SJCRH30 (cell line): ENCODE data around the gene PCSK9. TPM values are rescaled to one million over a fixed set of nuclear protein-coding genes. Genes with fewer than 3 reads are reported as not detected.
A peak's percentile ranks its signal among the peaks of the same experiment; 100 is the strongest.

ENCODE experiments used
- DNase-seq, 2 experiments: peaks; one replicate each; pipeline ENCODE4 v3.0.0-alpha.2; 2015 to 2020
- H3K27ac ChIP-seq: fragments of 250-450 bp; sonication (Bioruptor Pico); 2 replicates; pipeline ENCODE4 v1.5.1; 2020; ENCODE audit warnings: mild to moderate bottlenecking, moderate library complexity
- H3K27me3 ChIP-seq: fragments of 250-450 bp; sonication (Bioruptor Pico); 2 replicates; pipeline ENCODE4 v1.5.1; 2020; ENCODE audit warnings: mild to moderate bottlenecking, moderate library complexity
- H3K36me3 ChIP-seq: fragments of 250-450 bp; sonication (Bioruptor Pico); 2 replicates; pipeline ENCODE4 v1.5.1; 2020; ENCODE audit warnings: mild to moderate bottlenecking, moderate library complexity
- H3K4me1 ChIP-seq: fragments of 250-450 bp; sonication (Bioruptor Pico); 2 replicates; pipeline ENCODE4 v1.5.1; 2020; ENCODE audit warnings: mild to moderate bottlenecking, moderate library complexity
- H3K4me3 ChIP-seq: fragments of 250-450 bp; sonication (Bioruptor Pico); 2 replicates; pipeline ENCODE4 v1.5.1; 2020; ENCODE audit warnings: mild to moderate bottlenecking, moderate library complexity
- H3K9me3 ChIP-seq: fragments of 250-450 bp; sonication (Bioruptor Pico); replicated peaks from 2 replicates; pipeline ENCODE4 v1.5.1; 2020; ENCODE audit warnings: mild to moderate bottlenecking, moderate library complexity
- total RNA-seq: library from RNA; depleted of rRNA; stranded (reverse); fragments of >200 nt; shearing (Covaris generic); gene quantifications from 2 replicates; pipeline ENCODE4 v1.2.3, GENCODE V29; 2014

The PCSK9 gene
- total RNA-seq, 1 experiment from 2014 or later = 0.22 TPM

DNA sequence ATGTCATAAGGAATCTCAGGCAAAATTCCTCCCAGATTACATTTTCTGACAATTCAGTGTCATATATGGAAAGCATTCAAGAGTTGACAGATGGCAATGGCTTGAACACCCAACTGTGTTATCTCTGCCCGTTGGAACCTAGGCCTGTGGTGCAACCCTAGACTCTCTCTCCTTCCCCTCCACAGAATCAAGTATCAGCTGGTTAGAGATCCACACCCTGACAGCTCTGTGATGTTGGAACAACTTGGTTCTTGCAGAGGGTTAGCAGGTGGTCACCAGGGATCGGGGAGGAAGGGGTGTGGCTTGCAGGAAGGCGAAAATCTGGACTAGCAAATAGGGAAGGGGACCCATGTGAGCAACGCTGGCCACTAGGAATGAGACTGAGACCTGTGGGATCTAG is 26.3 kb downstream of the PCSK9 start:
- Histone ChIP-seq H3K27ac (no peak overlapping the region), H3K4me1 (peaks cover 25% of the 10 kb centered on the region)

GRCh38 chr1:55067022-55067778 is 27.9 kb downstream of the PCSK9 start:
- no peaks in the 10 kb centered on the region for H3K27me3 ChIP-seq
- peaks cover 45% of the 10 kb centered on the region for H3K36me3 ChIP-seq
- no peak overlapping the region for H3K4me3 ChIP-seq
- H3K9me3 ChIP-seq = no peaks in the 10 kb centered on the region
- peaks cover 25% of the 10 kb centered on the region for H3K4me1 ChIP-seq
- no peak for DNase-seq
- H3K27ac ChIP-seq = no peak overlapping the region

More for the DNA sequence above, 26.3 kb downstream of the PCSK9 start:
- DNase-seq = no peak
- H3K36me3 ChIP-seq = peaks cover 29% of the 10 kb centered on the region
- H3K9me3 ChIP-seq = no peaks in the 10 kb centered on the region
- no peak overlapping the region for H3K4me3 ChIP-seq
- no peaks in the 10 kb centered on the region for H3K27me3 ChIP-seq

- no peak for DNase-seq
- Histone ChIP-seq H3K4me3 (no peak overlapping the region), H3K9me3 (no peaks in the 10 kb centered on the region), H3K27ac (no peak overlapping the region), H3K27me3 (no peaks in the 10 kb centered on the region), H3K36me3 (peaks cover 52% of the 10 kb centered on the region), H3K4me1 (peaks cover 22% of the 10 kb centered on the region)
These were observed 28.6 kb downstream of the PCSK9 start for GRCh38 chr1:55067914-55068313.

GRCh38 chr1:55068638-55069037 is 29.3 kb downstream of the PCSK9 start:
- no peak overlapping the region for H3K27ac ChIP-seq
- no peaks in the 10 kb centered on the region for H3K9me3 ChIP-seq
- H3K36me3 ChIP-seq = peaks cover 59% of the 10 kb centered on the region
- peaks cover 17% of the 10 kb centered on the region for H3K4me1 ChIP-seq
- H3K4me3 ChIP-seq = no peak overlapping the region
- no peaks in the 10 kb centered on the region for H3K27me3 ChIP-seq
- DNase-seq = no peak

GRCh38 chr1:55069280-55069679 is 29.9 kb downstream of the PCSK9 start:
- H3K4me3 ChIP-seq = no peak overlapping the region
- no peak overlapping the region for H3K27ac ChIP-seq
- no peak for DNase-seq
- peaks cover 10% of the 10 kb centered on the region for H3K4me1 ChIP-seq
- H3K27me3 ChIP-seq = no peaks in the 10 kb centered on the region
- no peaks in the 10 kb centered on the region for H3K9me3 ChIP-seq
- peaks cover 66% of the 10 kb centered on the region for H3K36me3 ChIP-seq

GRCh38 chr1:55070293-55071164 is 31.2 kb downstream of the PCSK9 start:
- H3K36me3 ChIP-seq = peaks cover 76% of the 10 kb centered on the region
- no peak overlapping the region for H3K4me3 ChIP-seq
- H3K9me3 ChIP-seq = no peaks in the 10 kb centered on the region
- no peaks in the 10 kb centered on the region for H3K4me1 ChIP-seq
- no peak overlapping the region for H3K27ac ChIP-seq
- no peaks in the 10 kb centered on the region for H3K27me3 ChIP-seq
- DNase-seq = no peak

DNA sequence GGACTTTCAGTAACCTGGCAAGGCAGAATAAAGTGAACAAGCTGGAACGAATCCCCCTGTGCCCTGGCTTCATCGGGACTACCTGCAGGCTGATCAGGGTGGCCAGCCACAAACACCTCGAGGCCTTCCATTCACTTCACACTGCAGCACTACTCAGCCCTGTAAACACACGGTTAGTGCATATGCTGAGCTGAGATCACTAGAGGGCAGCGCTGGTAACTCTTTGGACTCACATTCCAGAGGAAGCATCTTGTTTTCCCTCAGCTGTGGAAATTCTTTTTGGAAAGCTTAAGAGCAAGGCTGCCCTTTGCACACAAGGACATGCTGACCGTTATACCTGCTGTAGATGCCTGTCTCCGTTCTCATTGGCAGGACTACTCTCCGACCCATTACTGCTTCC is 32.1 kb downstream of the PCSK9 start:
- Histone ChIP-seq H3K27me3 (no peaks in the 10 kb centered on the region), H3K27ac (no peak overlapping the region), H3K36me3 (peaks cover 83% of the 10 kb centered on the region)

DNA sequence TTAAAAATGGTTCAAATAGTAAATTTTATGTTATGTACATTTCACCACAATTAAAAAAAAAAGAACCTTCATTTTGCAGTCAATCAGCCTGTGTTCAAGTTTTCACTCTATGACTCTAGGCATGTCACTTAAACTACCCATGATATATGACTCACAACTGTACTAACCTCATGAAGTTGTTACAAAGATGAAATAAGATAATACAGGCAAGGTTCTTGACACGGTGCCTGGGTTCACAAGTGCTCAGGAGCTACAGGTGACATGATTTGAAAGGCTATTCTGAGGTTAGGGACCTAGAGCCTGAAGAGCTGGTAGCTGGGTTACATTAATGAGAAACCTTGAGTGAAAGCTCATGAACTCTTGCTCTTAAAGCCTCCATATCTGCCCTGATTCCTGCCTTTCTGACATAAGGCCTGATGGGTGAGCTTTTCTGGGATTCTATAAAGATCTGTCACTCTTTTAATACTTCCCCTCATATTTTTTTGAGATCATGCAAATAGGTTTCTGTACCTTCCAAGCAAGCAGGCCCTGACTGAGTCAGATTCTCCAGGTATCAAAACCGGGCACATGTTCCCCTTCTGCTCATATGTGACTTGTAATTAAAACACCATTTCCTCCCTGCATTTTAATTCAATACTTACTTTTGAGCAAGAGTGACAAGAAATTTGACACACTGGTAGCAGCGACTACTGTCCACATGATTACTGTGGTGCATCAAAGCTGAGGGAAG is 34.0 kb downstream of the PCSK9 start:
- Histone ChIP-seq H3K27ac (no peak overlapping the region), H3K27me3 (no peaks in the 10 kb centered on the region), H3K4me1 (no peaks in the 10 kb centered on the region), H3K4me3 (no peak overlapping the region), H3K9me3 (no peaks in the 10 kb centered on the region), H3K36me3 (peaks cover 89% of the 10 kb centered on the region)
- DNase-seq = no peak

More for the DNA sequence above, 32.1 kb downstream of the PCSK9 start:
- Histone ChIP-seq H3K4me1 (no peaks in the 10 kb centered on the region), H3K9me3 (no peaks in the 10 kb centered on the region), H3K4me3 (no peak overlapping the region)
- DNase-seq = peak; percentile 49 to 75

GRCh38 chr1:55074455-55074854 is 35.1 kb downstream of the PCSK9 start:
- DNase-seq = no peak
- H3K36me3 ChIP-seq = peaks cover 86% of the 10 kb centered on the region

GRCh38 chr1:55076356-55076755 is 37.0 kb downstream of the PCSK9 start:
- no peak for DNase-seq
- Histone ChIP-seq H3K36me3 (peaks cover 92% of the 10 kb centered on the region), H3K9me3 (no peaks in the 10 kb centered on the region), H3K4me1 (no peaks in the 10 kb centered on the region), H3K27ac (no peak overlapping the region), H3K4me3 (no peak overlapping the region), H3K27me3 (no peaks in the 10 kb centered on the region)

More at GRCh38 chr1:55074455-55074854, 35.1 kb downstream of the PCSK9 start:
- Histone ChIP-seq H3K4me1 (no peaks in the 10 kb centered on the region), H3K27ac (no peak overlapping the region), H3K4me3 (no peak overlapping the region), H3K9me3 (no peaks in the 10 kb centered on the region), H3K27me3 (no peaks in the 10 kb centered on the region)

- H3K36me3 ChIP-seq = peaks cover 92% of the 10 kb centered on the region
- no peak overlapping the region for H3K27ac ChIP-seq
- no peak overlapping the region for H3K4me3 ChIP-seq
- H3K27me3 ChIP-seq = no peaks in the 10 kb centered on the region
- DNase-seq = no peak
- H3K9me3 ChIP-seq = no peaks in the 10 kb centered on the region
- H3K4me1 ChIP-seq = no peaks in the 10 kb centered on the region
These were observed 39.1 kb downstream of the PCSK9 start for GRCh38 chr1:55078470-55078869.

GRCh38 chr1:55079651-55080050 is 40.3 kb downstream of the PCSK9 start:
- Histone ChIP-seq H3K4me3 (no peak overlapping the region), H3K4me1 (no peaks in the 10 kb centered on the region), H3K27me3 (no peaks in the 10 kb centered on the region), H3K27ac (no peak overlapping the region), H3K9me3 (no peaks in the 10 kb centered on the region), H3K36me3 (peaks cover 92% of the 10 kb centered on the region)
- no peak for DNase-seq

GRCh38 chr1:55081188-55081904 is 42.0 kb downstream of the PCSK9 start:
- DNase-seq = no peak
- Histone ChIP-seq H3K4me3 (no peak overlapping the region), H3K36me3 (peaks cover 91% of the 10 kb centered on the region), H3K27ac (peak overlapping the region; percentile 23; the same call in 1 of the 2 replicates), H3K9me3 (no peaks in the 10 kb centered on the region), H3K27me3 (no peaks in the 10 kb centered on the region), H3K4me1 (no peaks in the 10 kb centered on the region)

GRCh38 chr1:55081905-55082296 is 42.6 kb downstream of the PCSK9 start:
- no peaks in the 10 kb centered on the region for H3K9me3 ChIP-seq
- no peak overlapping the region for H3K4me3 ChIP-seq
- H3K27ac ChIP-seq = no peak overlapping the region; the same call in 1 of the 2 replicates
- DNase-seq = no peak
- H3K27me3 ChIP-seq = no peaks in the 10 kb centered on the region
- H3K36me3 ChIP-seq = peaks cover 93% of the 10 kb centered on the region
- H3K4me1 ChIP-seq = no peaks in the 10 kb centered on the region
